Activated CD8-positive, alpha-beta memory T cell treated with anti-CD3 and anti-CD28 coated beads for 48 hours (primary cell): ENCODE results near the gene AMD1.
A peak's percentile ranks its signal among the peaks of the same experiment; 100 is the strongest.

ENCODE experiments used
- DNase-seq, 3 experiments: peaks; one replicate each; pipeline ENCODE4 v3.0.0-alpha.2; 2020; ENCODE audit warnings: low read depth in 2 of 3, low spot score in 2 of 3

The AMD1 gene

DNA sequence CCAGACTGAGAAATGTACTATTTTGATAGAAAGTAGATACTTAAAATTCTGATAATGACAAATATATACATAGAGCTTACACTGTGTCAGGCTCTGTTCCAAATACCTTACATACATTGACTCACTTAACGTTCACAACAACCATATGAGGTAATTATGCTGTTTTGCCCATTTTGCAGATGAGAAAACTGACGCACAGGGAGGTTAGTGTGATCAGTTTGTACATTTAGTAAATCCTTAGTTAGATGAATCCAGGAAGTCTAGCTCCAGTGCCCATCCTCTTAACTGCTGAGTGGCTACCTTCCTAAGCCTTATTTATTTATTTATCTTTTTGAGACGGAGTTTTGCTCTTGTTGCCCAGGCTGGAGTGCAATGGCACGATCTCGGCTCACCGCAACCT is 60.6 kb downstream of the AMD1 start:
- DNase-seq = no peak

DNA sequence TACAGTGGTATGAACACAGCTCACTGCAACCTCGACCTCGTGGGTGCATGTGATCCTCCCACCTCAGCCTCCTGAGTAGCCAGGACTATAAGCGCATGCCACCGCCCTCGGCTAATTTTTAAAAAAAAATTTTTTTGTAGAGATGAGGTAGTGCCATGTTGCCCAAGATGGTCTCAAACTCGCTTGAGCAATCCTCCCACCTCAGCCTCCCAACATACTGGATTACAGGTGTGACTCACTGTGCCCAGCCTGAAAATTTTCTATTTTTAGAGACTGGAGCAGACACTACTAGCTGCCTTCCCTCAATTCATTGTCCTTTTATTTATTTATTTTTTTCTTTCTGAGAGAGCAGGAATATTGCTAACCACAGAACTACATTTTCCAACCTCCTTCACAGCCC is 63.6 kb downstream of the AMD1 start:
- DNase-seq = no peak

DNA sequence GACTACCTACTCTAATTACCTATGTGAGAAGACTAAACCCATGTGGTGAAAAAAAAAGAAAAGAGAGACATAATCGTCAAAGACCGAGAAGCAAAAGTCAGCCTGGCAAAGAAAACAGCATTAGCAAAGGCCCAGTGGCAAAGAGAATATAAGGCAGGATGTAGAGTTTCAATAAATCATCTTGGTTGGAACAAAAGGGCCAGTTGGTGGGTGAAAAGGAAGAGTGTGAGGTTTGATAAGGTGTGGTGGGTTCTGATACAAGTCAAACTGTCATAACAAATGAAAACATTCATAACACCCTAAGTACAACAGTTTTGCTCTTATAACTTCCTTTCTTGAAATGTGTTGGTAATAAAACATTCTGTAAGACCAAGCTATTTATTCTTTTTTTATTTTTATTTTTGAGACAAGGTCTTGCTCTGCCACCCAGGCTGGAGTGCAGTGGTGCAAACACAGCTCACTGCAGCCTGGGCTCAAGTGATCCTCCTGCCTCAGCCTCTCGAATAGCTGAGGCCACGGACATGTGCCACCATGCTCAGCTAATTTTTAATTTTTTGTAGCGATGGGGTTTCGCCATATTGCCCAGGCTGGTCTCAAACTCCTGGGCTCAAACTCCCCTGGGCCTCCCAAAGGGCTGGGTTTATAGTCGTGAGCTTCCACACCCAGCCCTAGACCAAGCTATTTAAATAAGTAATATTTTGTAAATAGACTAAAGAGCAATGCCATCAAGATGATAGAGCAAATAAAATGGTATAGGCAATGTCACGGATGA is 65.0 kb downstream of the AMD1 start:
- DNase-seq = no peak

DNA sequence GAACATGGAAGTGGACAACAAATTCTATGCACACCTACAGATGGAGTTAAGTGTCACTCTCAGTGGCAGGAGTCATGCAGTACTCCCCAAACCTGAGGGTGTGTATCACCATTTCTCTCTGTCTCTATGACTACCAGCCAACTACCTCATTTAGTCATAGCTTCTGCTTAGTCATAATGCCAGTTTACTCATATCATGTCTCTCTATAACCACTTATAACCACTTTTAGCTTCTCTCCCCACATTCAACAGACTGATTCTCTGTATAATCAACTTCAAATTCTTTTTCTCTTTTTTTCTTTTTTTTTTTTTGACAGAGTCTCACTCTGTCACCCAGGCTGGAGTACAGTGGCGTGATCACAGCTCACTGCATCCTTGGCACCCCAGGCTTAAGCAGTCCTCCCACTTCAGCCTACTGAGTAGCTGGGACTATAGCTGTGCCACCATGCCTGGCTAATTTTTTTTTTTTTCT is 70.1 kb downstream of the AMD1 start:
- peak in 1 of 3 experiments; percentile 22 for DNase-seq
